Measurements from ENCODE around the gene FEZF1.

Gene FEZF1

GRCh38 chr7:122261442-122261841, 43.1 kb downstream of the FEZF1 start:
- DNase-seq = no peak

DNA sequence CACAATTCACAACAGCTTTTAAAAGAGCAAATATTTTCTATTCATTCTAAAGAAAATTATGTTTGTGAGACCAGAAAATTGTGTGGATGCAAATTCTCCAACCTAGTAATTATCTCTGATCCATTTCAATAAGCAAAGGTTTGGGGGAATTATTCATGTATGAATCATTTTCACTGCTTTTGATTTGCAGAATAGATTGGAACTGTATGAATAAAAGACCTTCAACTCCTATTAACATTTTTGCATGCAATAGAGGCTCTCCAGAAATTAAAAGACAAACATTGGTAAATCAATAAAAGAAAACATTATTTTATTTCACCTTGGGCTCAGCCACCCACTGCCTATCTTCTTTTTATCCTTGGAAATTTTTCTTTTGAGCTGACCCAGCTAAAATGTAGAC, 43.5 kb downstream of the FEZF1 start:
- DNase-seq = no peak

DNA sequence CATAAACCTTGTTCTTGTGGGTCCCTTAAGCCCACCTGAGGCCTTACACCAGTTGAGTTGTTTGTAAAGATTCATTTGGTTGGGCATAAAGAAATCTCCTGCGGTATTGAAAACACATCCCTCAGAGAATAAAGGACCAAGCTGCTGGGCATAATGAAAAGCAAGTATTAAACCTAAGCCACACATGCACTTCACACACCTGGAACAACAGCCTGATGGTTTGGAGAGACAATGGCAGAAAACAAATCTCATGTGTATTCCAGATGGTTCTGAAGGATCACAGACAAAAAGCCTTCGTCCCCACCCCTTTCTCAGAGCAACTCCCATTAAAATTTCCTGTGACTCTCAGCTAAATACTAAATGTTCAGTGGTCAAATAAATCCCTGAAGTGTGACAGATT, 44.2 kb downstream of the FEZF1 start:
- DNase-seq = no peak

DNA sequence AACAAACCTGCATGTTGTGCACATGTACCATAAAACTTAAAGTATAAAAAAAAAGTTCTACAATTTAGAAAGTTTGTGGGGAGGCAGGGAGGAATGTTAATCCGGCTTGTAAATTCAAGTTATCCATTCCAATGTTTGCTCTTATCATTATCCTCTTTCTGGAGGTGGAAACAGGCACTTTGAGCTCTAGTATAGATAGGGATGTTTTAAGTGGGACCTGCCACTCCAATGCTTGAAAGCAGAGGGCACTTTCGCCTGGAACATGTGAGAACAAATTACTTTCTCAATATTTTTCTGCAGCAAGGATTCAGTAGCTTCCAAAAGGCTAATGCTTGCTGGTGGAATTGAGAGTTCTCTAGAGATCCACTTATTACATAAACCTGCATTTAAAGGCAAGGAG, 45.6 kb downstream of the FEZF1 start:
- no peak for DNase-seq

- no peak for DNase-seq
These were observed 47.5 kb downstream of the FEZF1 start for GRCh38 chr7:122257056-122257455.

DNA sequence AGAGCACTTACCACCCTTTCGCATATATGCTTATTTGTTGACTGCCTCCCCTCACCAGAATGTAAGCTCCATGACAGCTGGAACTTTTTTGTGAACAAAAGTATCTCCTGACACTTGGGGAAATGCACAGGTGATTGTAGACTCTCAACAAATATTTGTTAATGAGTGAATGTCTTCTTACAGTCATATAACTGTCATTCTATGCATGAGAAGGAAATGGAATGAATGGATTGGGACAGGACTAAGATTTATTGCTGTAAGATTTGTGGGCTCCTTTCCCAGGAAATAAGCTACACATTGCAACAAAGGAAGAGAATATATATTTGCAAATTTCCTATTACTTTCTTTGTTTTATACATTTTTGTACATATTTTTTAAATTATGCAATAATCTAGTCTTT, 48.5 kb downstream of the FEZF1 start:
- DNase-seq = no peak

DNA sequence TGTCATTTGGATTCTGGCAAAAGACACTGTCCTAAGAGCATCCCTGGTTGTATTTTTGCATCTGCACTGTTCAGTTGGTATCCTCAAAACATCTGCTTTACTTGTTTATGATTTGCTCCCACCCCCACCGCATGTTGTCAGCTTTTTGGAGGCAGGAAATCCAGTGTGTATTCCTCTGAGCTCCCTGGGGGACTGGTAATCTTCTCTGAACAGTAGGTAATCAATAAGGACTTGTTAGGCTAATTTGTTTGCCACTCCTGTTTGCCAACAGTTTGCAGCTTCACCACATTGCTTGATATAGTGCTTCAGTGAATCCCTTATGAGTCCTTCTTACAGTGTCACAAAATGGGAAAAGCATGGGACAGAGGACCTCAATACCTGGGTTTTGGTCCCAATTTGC, 49.1 kb downstream of the FEZF1 start:
- no peak for DNase-seq
